ENCODE measurements around the gene WFIKKN1. TPM values are rescaled to one million over a fixed set of nuclear protein-coding genes. Genes with fewer than 3 reads are reported as not detected.
A peak's percentile ranks its signal among the peaks of the same experiment; 100 is the strongest.

Gene WFIKKN1
- total RNA-seq, 1 experiment from 2014 or later: 0.47 TPM

DNA sequence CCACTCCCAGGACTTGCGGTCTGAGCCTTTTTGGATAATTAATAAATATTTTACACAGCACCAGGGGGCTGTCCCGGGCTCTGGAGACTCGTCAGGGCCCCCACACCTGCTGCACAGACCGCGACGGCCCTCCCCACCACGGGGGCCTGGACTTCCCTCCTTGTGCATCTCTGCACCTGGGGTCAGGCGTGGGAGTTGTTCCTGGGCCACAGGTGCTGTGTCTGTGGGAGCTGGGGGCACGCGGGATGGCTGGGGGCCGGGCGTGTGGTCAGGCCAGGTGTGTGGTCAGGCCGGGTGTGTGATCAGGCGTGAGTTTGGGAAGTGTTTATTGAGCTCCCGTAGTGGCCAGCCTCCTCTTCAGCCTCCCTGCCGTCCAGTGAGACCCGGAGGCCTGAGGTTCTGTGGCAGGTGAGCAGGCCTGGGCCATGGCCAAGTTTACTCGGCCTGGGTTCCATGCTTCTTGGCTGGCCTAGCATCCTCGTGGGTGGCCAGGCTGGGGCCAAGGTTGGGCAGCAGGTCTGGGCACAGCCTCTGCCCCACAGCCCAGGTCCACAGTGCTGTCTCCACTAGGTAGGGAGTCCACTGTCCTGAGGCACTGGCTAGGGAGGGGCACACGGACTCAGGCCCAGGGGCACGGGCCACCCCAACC lies 47.5 kb downstream of the WFIKKN1 start:
- no peak for ATAC-seq
- no peaks in the 10 kb centered on the region for H3K9me2 ChIP-seq (ENCODE audit: insufficient read depth)
- BruUV-seq (replicated peaks): no TSS peak
- H3K36me3 ChIP-seq (ENCODE audit: control insufficient read depth in 1 of 2, insufficient read depth in 2 of 2, low read length in 2 of 2): peaks cover 0 to 24% of the 10 kb centered on the region in 2 experiments; a peak in 2 of 4 replicates
- peaks cover 11 to 35% of the 10 kb centered on the region in 2 experiments for H3K4me1 ChIP-seq (ENCODE audit: control insufficient read depth in 1 of 2, insufficient read depth in 2 of 2, low read length in 2 of 2)
- H3K79me2 ChIP-seq (ENCODE audit: insufficient read depth, low read length): peaks cover 29% of the 10 kb centered on the region
- H2AFZ ChIP-seq (ENCODE audit: low read depth, low read length, poor library complexity, severe bottlenecking): no peak overlapping the region
- no peak overlapping the region for H3K4me2 ChIP-seq (ENCODE audit: low read length)
- no peaks in the 10 kb centered on the region for H4K20me1 ChIP-seq (ENCODE audit: insufficient read depth)
- RAD21 ChIA-PET (ENCODE audit: low non-redundant PET in 1 of 2, low total read pairs in 2 of 2, uncharacterized antibody in 2 of 2, unreplicated experiment in 2 of 2): no interaction called here
- H3K4me3 ChIP-seq (replicated peaks in 1 of 2; ENCODE audit: low read depth in 1 of 2, low read length in 2 of 2): no peak overlapping the region
- POLR2A ChIA-PET: interaction anchor here (0.6 kb wide), 1 partner anchor 143 kb away, joined by 4 read pairs; no protein-coding TSS in a partner anchor
- H3K9me3 ChIP-seq (ENCODE audit: control insufficient read depth in 1 of 2, insufficient read depth in 1 of 2, low read depth in 1 of 2, low read length in 2 of 2): no peaks in the 10 kb centered on the region
- peak overlapping the region; percentile 75; the same call in 1 of the 2 replicates for H3K27ac ChIP-seq (ENCODE audit: low read depth, low read length)
- H3K9ac ChIP-seq (ENCODE audit: low read length): no peak overlapping the region
- DNase-seq (ENCODE audit: low read depth, low spot score): no peak
- CTCF ChIA-PET: interaction anchor here (1.0 kb wide), 1 partner anchor 30 kb away, joined by 5 read pairs; the partner anchor contains the start of gene WDR90
- intact Hi-C loops (cut with micrococcal nuclease): no loop called here
- TF ChIP-seq RAD21 (IDR thresholded peaks at IDR 0.05; ENCODE audit: low read depth): no peak
- no peak for TF ChIP-seq EZH2phosphoT487 (IDR thresholded peaks at IDR 0.05; ENCODE audit: borderline replicate concordance)
- TF ChIP-seq SP1 (IDR thresholded peaks at IDR 0.05; ENCODE audit: low read depth): no peak
- TF ChIP-seq ZBTB33 (IDR thresholded peaks at IDR 0.05; ENCODE audit: extremely low read depth, insufficient replicate concordance, low read length): no peak
- TF ChIP-seq ELF1 (IDR thresholded peaks at IDR 0.05; ENCODE audit: borderline replicate concordance, low read depth): no peak
- TF ChIP-seq EZH2 (IDR thresholded peaks at IDR 0.05): no peak
- no peak for TF ChIP-seq POLR2AphosphoS5 (IDR thresholded peaks at IDR 0.05; ENCODE audit: low read depth, low read length)
- no peaks in the 10 kb centered on the region for H3K27me3 ChIP-seq (ENCODE audit: insufficient read depth, low read length)
